Neuronal stem cell (in vitro differentiated cells): Measurements from ENCODE around the gene DDIT3.

Experiments
- DNase-seq: peaks from one replicate; pipeline ENCODE4 v3.0.0-alpha.2; 2013; ENCODE audit warnings: low spot score
- H2AFZ ChIP-seq: one replicate; pipeline ENCODE4 v1.6.1; 2013; ENCODE audit warnings: mild to moderate bottlenecking, low read length, inconsistent platforms
- H2AK5ac ChIP-seq: 2 replicates; pipeline ENCODE4 v1.6.1; 2013; ENCODE audit warnings: low read depth, mild to moderate bottlenecking, inconsistent platforms, low read length, moderate library complexity, mixed read lengths
- H2BK120ac ChIP-seq: 2 replicates; pipeline ENCODE4 v1.6.1; 2013; ENCODE audit warnings: low read depth, mild to moderate bottlenecking, inconsistent platforms, low read length, moderate library complexity, mixed read lengths
- H2BK12ac ChIP-seq: one replicate; pipeline ENCODE4 v1.6.1; 2013; ENCODE audit warnings: low read length, inconsistent platforms
- H2BK15ac ChIP-seq: 2 replicates; pipeline ENCODE4 v1.6.1; 2013; ENCODE audit warnings: mild to moderate bottlenecking, low read length, inconsistent platforms, mixed read lengths
- H2BK5ac ChIP-seq: one replicate; pipeline ENCODE4 v1.6.1; 2013; ENCODE audit warnings: inconsistent platforms, mild to moderate bottlenecking, low read length, moderate library complexity
- H3K14ac ChIP-seq: one replicate; pipeline ENCODE4 v1.6.1; 2013; ENCODE audit warnings: low read length, inconsistent platforms
- H3K18ac ChIP-seq: 2 replicates; pipeline ENCODE4 v1.6.1; 2013; ENCODE audit warnings: low read length, inconsistent platforms
- H3K23ac ChIP-seq: 2 replicates; pipeline ENCODE4 v1.6.1; 2013; ENCODE audit warnings: low read depth, mild to moderate bottlenecking, mixed read lengths, low read length, inconsistent platforms; ENCODE audit not compliant: poor library complexity
- H3K27ac ChIP-seq: replicated peaks from 3 replicates; pipeline ENCODE4 v1.5.1; 2013; ENCODE audit warnings: low read length, inconsistent platforms
- H3K27me3 ChIP-seq, 3 experiments: 2 replicates each; pipeline ENCODE4 v1.6.1; 2013; ENCODE audit warnings: low read length in 3 of 3, mild to moderate bottlenecking in 2 of 3, inconsistent platforms in 1 of 3, low read depth in 1 of 3, mixed read lengths in 1 of 3, moderate library complexity in 1 of 3; ENCODE audit not compliant: control insufficient read depth in 3 of 3, insufficient read depth in 3 of 3
- H3K36me3 ChIP-seq, 2 donors: replicated peaks in 1 of 2; 2 replicates each; pipeline ENCODE4 v1.6.1; 2013; ENCODE audit warnings: low read length in 2 of 2; ENCODE audit not compliant: control insufficient read depth in 2 of 2, insufficient read depth in 2 of 2
- H3K4ac ChIP-seq: 2 replicates; pipeline ENCODE4 v1.6.1; 2013; ENCODE audit warnings: inconsistent platforms, mild to moderate bottlenecking, low read length, moderate library complexity
- H3K4me1 ChIP-seq, 2 donors: 1 replicate in 1 of 2; 2 replicates in 1 of 2; pipeline ENCODE4 v1.6.1; 2013; ENCODE audit warnings: low read length in 2 of 2, low read depth in 1 of 2; ENCODE audit not compliant: control insufficient read depth in 2 of 2, insufficient read depth in 1 of 2
- H3K4me2 ChIP-seq: one replicate; pipeline ENCODE4 v1.6.1; 2013; ENCODE audit warnings: mild to moderate bottlenecking, low read length, inconsistent platforms; ENCODE audit not compliant: insufficient read depth, poor library complexity, severe bottlenecking
- H3K4me3 ChIP-seq, 2 donors: 2 replicates each; pipeline ENCODE4 v1.5.1; 2013; ENCODE audit warnings: low read length in 2 of 2, mild to moderate bottlenecking in 2 of 2, inconsistent platforms in 1 of 2, moderate library complexity in 1 of 2
- H3K79me1 ChIP-seq: one replicate; pipeline ENCODE4 v1.6.1; 2013; ENCODE audit warnings: low read depth, mild to moderate bottlenecking, inconsistent platforms, low read length, moderate library complexity
- H3K9ac ChIP-seq: one replicate; pipeline ENCODE4 v1.6.1; 2013; ENCODE audit warnings: mild to moderate bottlenecking, low read depth, low read length, inconsistent platforms; ENCODE audit not compliant: poor library complexity
- H3K9me3 ChIP-seq, 2 donors: replicated peaks in 1 of 2; 2 replicates each; pipeline versions ENCODE3 to v1.6.1; 2013; ENCODE audit warnings: low read length in 2 of 2, mild to moderate bottlenecking in 2 of 2, inconsistent platforms in 1 of 2, low read depth in 1 of 2, mixed read lengths in 1 of 2, moderate library complexity in 1 of 2; ENCODE audit not compliant: control insufficient read depth in 2 of 2, insufficient read depth in 1 of 2
- H4K8ac ChIP-seq: one replicate; pipeline ENCODE4 v1.6.1; 2013; ENCODE audit warnings: low read depth, mild to moderate bottlenecking, inconsistent platforms, low read length, moderate library complexity
- H4K91ac ChIP-seq: one replicate; pipeline ENCODE4 v1.6.1; 2013; ENCODE audit warnings: low read length, low read depth, mild to moderate bottlenecking, inconsistent platforms; ENCODE audit not compliant: poor library complexity
- WGBS, 2 donors: extraction: QIAGEN DNeasy Blood & Tissue Kit; methylation state at CpG; one replicate each; pipeline ENCODE4 v1.1.7; 2013; ENCODE audit warnings: missing lambda C conversion rate in 2 of 2, mixed read lengths in 1 of 2; ENCODE audit not compliant: insufficient read length in 2 of 2, insufficient replicate concordance in 1 of 2; ENCODE audit errors: extremely low coverage in 2 of 2; 5-methylcytosine and 5-hydroxymethylcytosine counted together

DDIT3 gene

GRCh38 chr12:57472391-57472790 is 47.9 kb downstream of the DDIT3 start:
- H2AK5ac ChIP-seq, result no peak overlapping the region
- H3K4ac ChIP-seq, result no peak overlapping the region
- no peak overlapping the region for H3K4me3 ChIP-seq
- H3K27me3 ChIP-seq, result peaks cover 22 to 50% (median 49%) of the 10 kb centered on the region in 3 experiments
- peaks cover 5 to 15% of the 10 kb centered on the region in 2 donors for H3K4me1 ChIP-seq
- peaks cover 4% of the 10 kb centered on the region in 2 donors for H3K9me3 ChIP-seq
- no peak overlapping the region for H4K8ac ChIP-seq
- no peak overlapping the region for H2BK120ac ChIP-seq
- H3K23ac ChIP-seq, result no peak overlapping the region
- H3K4me2 ChIP-seq, result no peak overlapping the region
- no peaks in the 10 kb centered on the region for H3K36me3 ChIP-seq
- no CpG with 5 or more reads among the region's 3 CpGs for whole genome bisulfite sequencing, 2 donors
- no peak overlapping the region for H3K14ac ChIP-seq
- no peak overlapping the region for H2BK15ac ChIP-seq
- no peak overlapping the region for H4K91ac ChIP-seq
- H2BK5ac ChIP-seq, result no peak overlapping the region
- H3K18ac ChIP-seq, result no peak overlapping the region
- no peak overlapping the region for H2AFZ ChIP-seq
- no peak for DNase-seq
- H3K9ac ChIP-seq, result no peak overlapping the region
- H2BK12ac ChIP-seq, result no peak overlapping the region
- no peak overlapping the region for H3K27ac ChIP-seq
- no peaks in the 10 kb centered on the region for H3K79me1 ChIP-seq

DNA sequence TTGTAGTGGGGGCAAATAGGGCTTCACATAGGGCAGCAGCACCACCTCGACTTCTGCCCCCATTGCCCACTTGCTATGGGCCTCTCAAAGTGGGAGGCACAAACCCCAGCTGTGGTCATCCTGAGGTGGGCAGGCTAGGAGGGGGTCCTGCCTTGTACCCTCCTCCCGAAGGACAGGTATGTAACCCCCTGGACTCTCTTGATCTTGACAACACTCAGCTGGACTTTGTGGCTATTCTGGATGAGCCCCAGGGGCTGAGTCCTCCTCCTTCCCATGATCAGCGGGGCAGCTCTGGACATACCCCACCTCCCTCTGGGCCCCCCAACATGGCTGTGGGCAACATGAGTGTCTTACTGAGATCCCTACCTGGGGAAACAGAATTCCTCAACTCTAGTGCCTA is 48.7 kb downstream of the DDIT3 start:
- no peaks in the 10 kb centered on the region for H3K79me1 ChIP-seq
- no peak overlapping the region for H3K27ac ChIP-seq
- WGBS, 2 donors, result no CpG with 5 or more reads among the region's 3 CpGs
- no peak overlapping the region for H4K91ac ChIP-seq
- H3K27me3 ChIP-seq, result peaks cover 20 to 43% (median 42%) of the 10 kb centered on the region in 3 experiments
- H2BK12ac ChIP-seq, result no peak overlapping the region
- no peak overlapping the region for H3K9ac ChIP-seq
- H2AFZ ChIP-seq, result no peak overlapping the region
- H3K18ac ChIP-seq, result no peak overlapping the region
- peaks cover 4% of the 10 kb centered on the region in 2 donors for H3K9me3 ChIP-seq
- no peak overlapping the region for H2BK5ac ChIP-seq
- H3K4me2 ChIP-seq, result no peak overlapping the region
- H4K8ac ChIP-seq, result no peak overlapping the region
- H3K36me3 ChIP-seq, result no peaks in the 10 kb centered on the region
- H2BK15ac ChIP-seq, result no peak overlapping the region
- DNase-seq, result no peak
- H3K23ac ChIP-seq, result no peak overlapping the region
- H3K4me1 ChIP-seq, result peaks cover 5 to 10% of the 10 kb centered on the region in 2 donors
- H3K4ac ChIP-seq, result no peak overlapping the region
- H3K4me3 ChIP-seq, result no peak overlapping the region
- no peak overlapping the region for H2AK5ac ChIP-seq
- H3K14ac ChIP-seq, result no peak overlapping the region
- H2BK120ac ChIP-seq, result no peak overlapping the region

- Histone ChIP-seq H3K4me3 (no peak overlapping the region), H2AFZ (no peak overlapping the region), H3K18ac (no peak overlapping the region), H3K4me1 (peaks cover 2 to 6% of the 10 kb centered on the region in 2 donors), H2AK5ac (no peak overlapping the region), H4K91ac (no peak overlapping the region), H3K27ac (no peak overlapping the region), H3K23ac (no peak overlapping the region), H2BK5ac (no peak overlapping the region), H3K79me1 (no peaks in the 10 kb centered on the region), H2BK15ac (no peak overlapping the region), H3K36me3 (no peaks in the 10 kb centered on the region), H3K9ac (no peak overlapping the region), H3K4ac (no peak overlapping the region), H3K14ac (no peak overlapping the region), H4K8ac (no peak overlapping the region), H2BK12ac (no peak overlapping the region), H2BK120ac (no peak overlapping the region), H3K27me3 (peaks cover 14 to 37% (median 36%) of the 10 kb centered on the region in 3 experiments), H3K9me3 (peaks cover 2 to 4% of the 10 kb centered on the region in 2 donors), H3K4me2 (no peak overlapping the region)
- no peak for DNase-seq
- WGBS, 2 donors, result no CpG with 5 or more reads among the region's 4 CpGs
Observed at GRCh38 chr12:57470970-57471656, 49.2 kb downstream of the DDIT3 start.

DNA sequence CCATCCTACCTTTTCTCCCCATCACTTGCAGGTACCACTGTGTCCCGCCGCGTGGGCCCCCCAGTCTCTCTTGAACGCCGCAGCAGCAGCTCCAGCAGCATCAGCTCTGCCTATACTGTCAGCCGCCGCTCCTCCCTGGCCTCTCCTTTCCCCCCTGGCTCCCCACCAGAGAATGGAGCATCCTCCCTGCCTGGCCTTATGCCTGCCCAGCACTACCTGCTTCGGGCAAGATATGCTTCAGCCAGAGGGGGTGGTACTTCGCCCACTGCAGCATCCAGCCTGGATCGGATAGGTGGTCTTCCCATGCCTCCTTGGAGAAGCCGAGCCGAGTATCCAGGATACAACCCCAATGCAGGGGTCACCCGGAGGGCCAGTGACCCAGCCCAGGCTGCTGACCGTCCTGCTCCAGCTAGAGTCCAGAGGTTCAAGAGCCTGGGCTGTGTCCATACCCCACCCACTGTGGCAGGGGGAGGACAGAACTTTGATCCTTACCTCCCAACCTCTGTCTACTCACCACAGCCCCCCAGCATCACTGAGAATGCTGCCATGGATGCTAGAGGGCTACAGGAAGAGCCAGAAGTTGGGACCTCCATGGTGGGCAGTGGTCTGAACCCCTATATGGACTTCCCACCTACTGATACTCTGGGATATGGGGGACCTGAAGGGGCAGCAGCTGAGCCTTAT is 49.9 kb downstream of the DDIT3 start:
- no peak overlapping the region for H3K4ac ChIP-seq
- no peak overlapping the region for H3K4me3 ChIP-seq
- no peak overlapping the region for H2BK12ac ChIP-seq
- H3K79me1 ChIP-seq, result no peaks in the 10 kb centered on the region
- no peak overlapping the region for H4K91ac ChIP-seq
- no peak overlapping the region for H3K9ac ChIP-seq
- DNase-seq, result no peak
- no peaks in the 10 kb centered on the region for H3K36me3 ChIP-seq
- H2AFZ ChIP-seq, result no peak overlapping the region
- H2BK15ac ChIP-seq, result peak overlapping the region; percentile 8
- no peak overlapping the region for H3K23ac ChIP-seq
- H2AK5ac ChIP-seq, result no peak overlapping the region
- H2BK5ac ChIP-seq, result no peak overlapping the region
- peaks cover 7 to 31% (median 30%) of the 10 kb centered on the region in 3 experiments for H3K27me3 ChIP-seq
- H3K27ac ChIP-seq, result no peak overlapping the region
- no CpG with 5 or more reads among the region's 14 CpGs for WGBS, 2 donors
- no peak overlapping the region for H3K18ac ChIP-seq
- H3K4me1 ChIP-seq, result no peaks in the 10 kb centered on the region
- no peak overlapping the region for H2BK120ac ChIP-seq
- no peak overlapping the region for H4K8ac ChIP-seq
- no peak overlapping the region for H3K4me2 ChIP-seq
- H3K9me3 ChIP-seq, result peaks cover 2 to 4% of the 10 kb centered on the region in 2 donors
- no peak overlapping the region for H3K14ac ChIP-seq
